Adrenal gland (tissue), 12 donors: ENCODE measurements around the gene B4GAT1. TPM values are rescaled to one million over a fixed set of nuclear protein-coding genes. Genes with fewer than 3 reads are reported as not detected.

Source experiments
- DNase-seq, 7 donors: peaks; one replicate each; pipeline ENCODE4 v3.0.0-alpha.2; 2019 to 2020
- H3K27ac ChIP-seq, 5 donors: fragments of 200-600 bp; sonication (generic) in 4 of 5; 1 replicate in 3 of 5; 2 replicates in 2 of 5; pipeline versions ENCODE4 v1.5.1 to v1.8.0; 2016 to 2020; ENCODE audit warnings: mild to moderate bottlenecking in 1 of 5
- H3K27me3 ChIP-seq: fragments of 200-600 bp; 2 replicates; pipeline ENCODE4 v1.8.0; 2021
- H3K36me3 ChIP-seq, 2 donors: fragments of 200-600 bp; replicated peaks in 1 of 2; 1 replicate in 1 of 2; 2 replicates in 1 of 2; pipeline versions ENCODE4 v1.5.1 to v1.8.0; 2018 to 2022
- H3K4me1 ChIP-seq, 2 donors: fragments of 200-600 bp; replicated peaks in 1 of 2; 1 replicate in 1 of 2; 2 replicates in 1 of 2; pipeline versions ENCODE4 v1.5.1 to v1.8.0; 2018 to 2021
- H3K4me3 ChIP-seq, 4 donors: fragments of 200-600 bp; sonication (generic) in 3 of 4; one replicate each; pipeline ENCODE4 v1.5.1; 2016 to 2018
- H3K9me3 ChIP-seq, 3 donors: fragments of 200-600 bp; sonication (generic) in 1 of 3; replicated peaks in 1 of 3; 1 replicate in 2 of 3; 2 replicates in 1 of 3; pipeline versions ENCODE4 v1.5.1 to v1.8.0; 2016 to 2021
- POLR2A ChIP-seq, 2 donors: fragments of 450-650 bp; IDR thresholded peaks; one replicate each; pipeline ENCODE4 v1.6.1; 2017; ENCODE audit warnings: antibody characterized with exemption in 2 of 2, mild to moderate bottlenecking in 2 of 2, moderate library complexity in 1 of 2
- WGBS, 4 donors: extraction: QIAGEN DNeasy Blood & Tissue Kit in 2 of 4; methylation state at CpG; one replicate each; pipeline versions ENCODE4 v1.1.5 to v1.1.7; 2013 to 2017; 5-methylcytosine and 5-hydroxymethylcytosine counted together
- intact Hi-C, 2 donors: fragments of 100-400 bp; cut with DNase I; formaldehyde crosslinking; loops; one replicate each; pipeline versions ENCODE4 v1.14.1 to v1.15.0; 2022 to 2023
- polyA plus RNA-seq, 3 donors: library from polyadenylated mRNA; stranded (reverse); fragments of 200-250 nt in 2 of 3; fragments of 350-450 nt in 1 of 3; fragmentation: Illumina TruSeq in 1 of 3; extraction: RNeasy Lipid Tissue Mini Kit (QIAGEN cat#74804) in 1 of 3; gene quantifications; one replicate each; pipeline ENCODE4 v1.2.3, GENCODE V29; 2013 to 2014
- total RNA-seq, 9 donors: library from RNA; depleted of rRNA in 4 of 9; stranded (reverse); fragments of >200 nt in 4 of 9; fragments of 120-200 nt in 1 of 9; fragmentation: NEBNext Ultra II Directional in 1 of 9; extraction: Animal tissue kit (Norgen Biotek cat#: 25700) in 1 of 9; gene quantifications; one replicate each; pipeline versions ENCODE4 v1.1.0 to v1.2.4, GENCODE V29; 2013 to 2023
- TF ChIP-seq, protein P1 (sequence below), 6 experiments: fragments of 450-650 bp in 4 of 6; fragments of 200-600 bp in 2 of 6; sonication (generic) in 1 of 6; IDR thresholded peaks; 1 replicate in 5 of 6; 2 replicates in 1 of 6; pipeline versions ENCODE4 v1.5.1 to v1.8.0; 2016 to 2021; ENCODE audit warnings: antibody characterized with exemption in 6 of 6, mild to moderate bottlenecking in 2 of 6, moderate library complexity in 1 of 6
- donor health status: healthy with polysubstance abuse.
- donor health status: Bipolar disorder and iron deficiency.
- donor health status: DM: yes; HTN: yes; CAD: no.
- donor health status: DM: no; HTN: no; CAD: no.
- donor health status: DM: no; HTN: no; CAD: no.
- donor health status: DM: yes; HTN: yes; CAD: no.

The B4GAT1 gene
- total and polyA plus RNA-seq, 12 donors: 20.8 to 115 (median 44.0) TPM

- H3K36me3 ChIP-seq: no peaks in the 10 kb centered on the region
- peak in 2 of 7 donors; percentile 40 to 62 for DNase-seq
- H3K4me3 ChIP-seq: no peak overlapping the region
- intact Hi-C loops: no loop called here
- H3K27ac ChIP-seq: no peak overlapping the region
- TF ChIP-seq, protein P1, sequence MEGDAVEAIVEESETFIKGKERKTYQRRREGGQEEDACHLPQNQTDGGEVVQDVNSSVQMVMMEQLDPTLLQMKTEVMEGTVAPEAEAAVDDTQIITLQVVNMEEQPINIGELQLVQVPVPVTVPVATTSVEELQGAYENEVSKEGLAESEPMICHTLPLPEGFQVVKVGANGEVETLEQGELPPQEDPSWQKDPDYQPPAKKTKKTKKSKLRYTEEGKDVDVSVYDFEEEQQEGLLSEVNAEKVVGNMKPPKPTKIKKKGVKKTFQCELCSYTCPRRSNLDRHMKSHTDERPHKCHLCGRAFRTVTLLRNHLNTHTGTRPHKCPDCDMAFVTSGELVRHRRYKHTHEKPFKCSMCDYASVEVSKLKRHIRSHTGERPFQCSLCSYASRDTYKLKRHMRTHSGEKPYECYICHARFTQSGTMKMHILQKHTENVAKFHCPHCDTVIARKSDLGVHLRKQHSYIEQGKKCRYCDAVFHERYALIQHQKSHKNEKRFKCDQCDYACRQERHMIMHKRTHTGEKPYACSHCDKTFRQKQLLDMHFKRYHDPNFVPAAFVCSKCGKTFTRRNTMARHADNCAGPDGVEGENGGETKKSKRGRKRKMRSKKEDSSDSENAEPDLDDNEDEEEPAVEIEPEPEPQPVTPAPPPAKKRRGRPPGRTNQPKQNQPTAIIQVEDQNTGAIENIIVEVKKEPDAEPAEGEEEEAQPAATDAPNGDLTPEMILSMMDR (IDR thresholded peaks at IDR 0.05): peak in 5 of 6 experiments; percentile 32 to 50 (median 39)
- TF ChIP-seq POLR2A (IDR thresholded peaks at IDR 0.05): no peak
- no peaks in the 10 kb centered on the region for H3K9me3 ChIP-seq
- 64 to 68% (median 65%) methylated on average over 6 to 15 of the region's 15 CpGs for WGBS, 4 donors
- no peaks in the 10 kb centered on the region for H3K4me1 ChIP-seq
- H3K27me3 ChIP-seq: no peaks in the 10 kb centered on the region
Observed at GRCh38 chr11:66363805-66364535, 16.5 kb upstream of the B4GAT1 start.

GRCh38 chr11:66363187-66363601 is 15.8 kb upstream of the B4GAT1 start:
- H3K4me1 ChIP-seq: no peaks in the 10 kb centered on the region
- no peak for DNase-seq
- WGBS, 4 donors: 79 to 95% (median 88%) methylated on average over 5 to 14 of the region's 14 CpGs
- H3K27me3 ChIP-seq: no peaks in the 10 kb centered on the region
- intact Hi-C loops: no loop called here
- TF ChIP-seq, protein P1 (IDR thresholded peaks at IDR 0.05): no peak
- no peak for TF ChIP-seq POLR2A (IDR thresholded peaks at IDR 0.05)
- no peak overlapping the region for H3K27ac ChIP-seq
- H3K9me3 ChIP-seq: no peaks in the 10 kb centered on the region
- H3K36me3 ChIP-seq: no peaks in the 10 kb centered on the region
- no peak overlapping the region for H3K4me3 ChIP-seq

DNA sequence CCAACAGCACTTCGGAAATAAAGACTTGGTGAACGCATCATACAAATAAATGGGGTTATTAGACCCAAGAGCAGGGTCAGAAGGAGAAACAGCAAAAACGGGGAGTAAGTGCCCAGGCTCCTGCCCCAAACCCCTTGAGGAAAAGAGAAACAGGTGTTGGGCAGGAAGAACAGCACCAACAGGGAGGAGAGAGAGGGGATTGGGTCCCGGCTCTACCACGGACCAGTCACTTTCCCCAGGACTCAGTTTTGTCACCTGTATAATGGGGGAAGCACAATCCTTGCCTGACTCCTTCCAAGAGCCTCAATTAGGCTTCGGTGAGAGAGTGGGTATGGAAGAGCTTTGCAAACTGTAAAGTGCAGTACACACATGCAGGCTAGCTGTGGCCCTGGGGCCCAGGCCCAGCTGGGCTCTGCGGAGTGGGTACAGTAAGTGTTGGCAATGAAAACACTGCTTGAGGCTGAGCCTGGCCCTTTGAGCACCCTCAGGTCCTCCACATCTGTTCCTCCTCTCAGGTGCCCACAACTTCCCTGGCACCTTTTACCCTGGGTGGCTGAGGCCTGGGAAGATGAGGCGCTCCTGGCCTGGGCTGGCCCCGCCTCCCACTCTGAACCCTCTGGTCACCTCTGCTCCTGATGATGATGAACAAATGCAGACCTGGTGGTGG is 15.2 kb upstream of the B4GAT1 start:
- WGBS, 4 donors: 81 to 95% (median 83%) methylated on average over 7 to 9 of the region's 9 CpGs
- intact Hi-C loops: no loop called here

DNA sequence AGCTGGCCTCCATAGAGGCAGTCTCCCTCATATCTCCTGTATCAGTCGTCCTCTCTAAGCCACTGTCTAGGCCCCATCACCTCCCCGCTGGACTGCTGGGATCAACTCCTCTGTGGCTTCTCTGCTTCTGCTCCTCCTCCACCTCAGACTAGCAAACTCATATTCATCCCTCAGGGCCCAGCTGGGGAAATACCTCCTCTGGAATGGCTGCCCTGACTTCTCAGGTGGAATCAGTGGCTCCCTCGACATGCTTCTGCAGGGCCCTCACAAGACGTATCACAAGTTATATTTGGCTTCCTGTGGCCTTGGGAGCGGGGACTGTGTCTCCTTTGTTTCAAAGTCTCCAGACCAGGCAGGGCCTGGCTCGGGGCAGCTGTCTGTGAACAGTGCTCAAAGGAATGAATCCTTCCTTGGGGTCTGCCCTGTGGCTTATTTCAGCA is 14.1 kb upstream of the B4GAT1 start:
- Histone ChIP-seq H3K9me3 (no peaks in the 10 kb centered on the region), H3K27me3 (no peaks in the 10 kb centered on the region), H3K27ac (no peak overlapping the region), H3K4me1 (no peaks in the 10 kb centered on the region), H3K4me3 (no peak overlapping the region), H3K36me3 (no peaks in the 10 kb centered on the region)
- no peak for TF ChIP-seq POLR2A (IDR thresholded peaks at IDR 0.05)
- 59 to 76% (median 63%) methylated on average over 5 to 6 of the region's 6 CpGs for WGBS, 4 donors
- no peak for DNase-seq
- intact Hi-C loops: no loop called here

More for the DNA sequence above, 15.2 kb upstream of the B4GAT1 start:
- Histone ChIP-seq H3K4me3 (no peak overlapping the region), H3K27ac (no peak overlapping the region), H3K9me3 (no peaks in the 10 kb centered on the region), H3K4me1 (no peaks in the 10 kb centered on the region), H3K36me3 (no peaks in the 10 kb centered on the region), H3K27me3 (no peaks in the 10 kb centered on the region)
- no peak for DNase-seq
- TF ChIP-seq, protein P1 (IDR thresholded peaks at IDR 0.05): no peak
- no peak for TF ChIP-seq POLR2A (IDR thresholded peaks at IDR 0.05)
